Osteoblast (primary cell): ENCODE data around the gene SKAP1. TPM values are rescaled to one million over a fixed set of nuclear protein-coding genes. Genes with fewer than 3 reads are reported as not detected.

Experiments used
- DNase-seq: peaks from one replicate; pipeline ENCODE4 v3.0.0; 2011; ENCODE audit warnings: low spot score, mixed read lengths; ENCODE audit not compliant: insufficient read length; ENCODE audit errors: missing footprints
- H2AFZ ChIP-seq: 2 replicates; pipeline ENCODE4 v1.6.0; 2011; ENCODE audit warnings: mild to moderate bottlenecking, low read length
- H3K27ac ChIP-seq: 2 replicates; pipeline ENCODE4 v1.5.1; 2011; ENCODE audit warnings: mild to moderate bottlenecking, low read depth, low read length, moderate library complexity
- H3K27me3 ChIP-seq: 2 replicates; pipeline ENCODE4 v1.6.0; 2012; ENCODE audit warnings: mild to moderate bottlenecking, control low read depth, inconsistent platforms, low read length, moderate library complexity; ENCODE audit not compliant: insufficient read depth
- H3K36me3 ChIP-seq: 2 replicates; pipeline ENCODE4 v1.5.1; 2011; ENCODE audit warnings: mild to moderate bottlenecking, low read length, control low read depth, moderate library complexity; ENCODE audit not compliant: insufficient read depth
- H3K4me1 ChIP-seq: 2 replicates; pipeline ENCODE4 v1.5.1; 2011; ENCODE audit warnings: mild to moderate bottlenecking, low read length, control low read depth, moderate library complexity; ENCODE audit not compliant: insufficient read depth
- H3K4me2 ChIP-seq: 2 replicates; pipeline ENCODE4 v1.6.0; 2011; ENCODE audit warnings: mild to moderate bottlenecking, low read length; ENCODE audit not compliant: insufficient read depth
- H3K4me3 ChIP-seq: fragments of 200-600 bp; sonication (generic); 3 replicates; pipeline ENCODE4 v1.5.1; 2012; ENCODE audit warnings: mild to moderate bottlenecking, low read length, inconsistent platforms; ENCODE audit not compliant: insufficient read depth
- H3K79me2 ChIP-seq: 2 replicates; pipeline ENCODE4 v1.6.0; 2012; ENCODE audit warnings: mild to moderate bottlenecking, low read length, control low read depth, inconsistent platforms; ENCODE audit not compliant: insufficient read depth
- H3K9me3 ChIP-seq: 2 replicates; pipeline ENCODE4 v1.5.1; 2011; ENCODE audit warnings: low read depth, low read length, control low read depth
- H4K20me1 ChIP-seq: 2 replicates; pipeline ENCODE4 v1.6.0; 2012; ENCODE audit warnings: mild to moderate bottlenecking, low read length, control low read depth; ENCODE audit not compliant: insufficient read depth
- total RNA-seq: library from RNA; depleted of rRNA; stranded (reverse); fragments of >200 nt; gene quantifications from 2 replicates; pipeline ENCODE4 v1.2.3, GENCODE V29; 2012
- TF ChIP-seq, protein P1 (sequence below): IDR thresholded peaks from 2 replicates; pipeline ENCODE4 v1.5.1; 2011; ENCODE audit warnings: mild to moderate bottlenecking, low read depth, low read length, moderate library complexity; ENCODE audit errors: extremely low read depth

Gene SKAP1
- total RNA-seq, 1 donor, result not detected

DNA sequence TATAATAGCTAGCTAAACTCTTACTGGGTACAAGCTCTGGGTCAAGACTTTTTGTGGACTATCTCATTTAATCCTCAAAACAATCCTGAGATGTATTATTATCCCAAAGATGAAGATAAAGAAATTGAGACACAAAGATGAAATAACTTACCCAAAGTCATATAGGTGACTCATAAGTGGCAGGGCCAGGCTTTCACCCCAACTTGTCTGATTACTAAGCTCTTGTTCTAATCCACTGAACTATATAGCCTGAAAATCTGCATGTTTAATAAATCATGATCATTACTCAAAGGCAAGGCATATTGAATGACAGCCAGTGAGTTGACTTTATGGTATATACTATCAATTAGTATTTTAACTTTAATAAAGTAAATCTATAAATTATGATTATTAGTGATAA lies 77.4 kb downstream of the SKAP1 start:
- Histone ChIP-seq H2AFZ (no peak overlapping the region), H4K20me1 (no peaks in the 10 kb centered on the region), H3K4me2 (no peak overlapping the region), H3K4me1 (no peaks in the 10 kb centered on the region), H3K4me3 (no peak overlapping the region), H3K79me2 (no peaks in the 10 kb centered on the region), H3K27me3 (peaks cover 58% of the 10 kb centered on the region), H3K36me3 (no peaks in the 10 kb centered on the region), H3K27ac (no peak overlapping the region), H3K9me3 (no peaks in the 10 kb centered on the region)
- TF ChIP-seq, protein P1, sequence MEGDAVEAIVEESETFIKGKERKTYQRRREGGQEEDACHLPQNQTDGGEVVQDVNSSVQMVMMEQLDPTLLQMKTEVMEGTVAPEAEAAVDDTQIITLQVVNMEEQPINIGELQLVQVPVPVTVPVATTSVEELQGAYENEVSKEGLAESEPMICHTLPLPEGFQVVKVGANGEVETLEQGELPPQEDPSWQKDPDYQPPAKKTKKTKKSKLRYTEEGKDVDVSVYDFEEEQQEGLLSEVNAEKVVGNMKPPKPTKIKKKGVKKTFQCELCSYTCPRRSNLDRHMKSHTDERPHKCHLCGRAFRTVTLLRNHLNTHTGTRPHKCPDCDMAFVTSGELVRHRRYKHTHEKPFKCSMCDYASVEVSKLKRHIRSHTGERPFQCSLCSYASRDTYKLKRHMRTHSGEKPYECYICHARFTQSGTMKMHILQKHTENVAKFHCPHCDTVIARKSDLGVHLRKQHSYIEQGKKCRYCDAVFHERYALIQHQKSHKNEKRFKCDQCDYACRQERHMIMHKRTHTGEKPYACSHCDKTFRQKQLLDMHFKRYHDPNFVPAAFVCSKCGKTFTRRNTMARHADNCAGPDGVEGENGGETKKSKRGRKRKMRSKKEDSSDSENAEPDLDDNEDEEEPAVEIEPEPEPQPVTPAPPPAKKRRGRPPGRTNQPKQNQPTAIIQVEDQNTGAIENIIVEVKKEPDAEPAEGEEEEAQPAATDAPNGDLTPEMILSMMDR, result no peak
- peak; percentile 3 for DNase-seq

DNA sequence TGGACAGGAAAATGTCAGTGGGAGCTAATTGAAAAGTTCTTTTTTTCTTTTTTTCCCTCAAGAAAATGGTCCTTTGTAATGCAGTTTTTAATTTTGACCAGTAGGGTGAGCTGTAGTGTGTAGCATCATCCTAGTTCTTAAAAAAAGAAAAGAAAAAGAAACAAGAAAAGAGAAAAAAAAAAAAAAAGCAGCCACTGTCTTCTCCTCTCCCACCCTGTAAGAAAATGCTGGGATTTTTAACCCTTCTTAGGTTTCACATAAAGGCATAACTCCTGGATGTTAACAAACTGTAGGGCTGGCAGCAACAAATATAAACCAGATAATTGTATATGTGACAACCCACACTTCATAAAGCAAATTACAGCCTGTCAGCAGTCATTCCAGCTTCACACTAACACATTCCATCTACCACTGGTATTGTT lies 78.1 kb downstream of the SKAP1 start:
- Histone ChIP-seq H4K20me1 (no peaks in the 10 kb centered on the region), H3K4me1 (no peaks in the 10 kb centered on the region), H3K79me2 (no peaks in the 10 kb centered on the region), H3K9me3 (no peaks in the 10 kb centered on the region), H3K27ac (no peak overlapping the region), H3K4me2 (no peak overlapping the region), H3K36me3 (no peaks in the 10 kb centered on the region), H2AFZ (no peak overlapping the region), H3K27me3 (peaks cover 58% of the 10 kb centered on the region), H3K4me3 (no peak overlapping the region)
- DNase-seq, result peak; percentile 67
- TF ChIP-seq, protein P1, result peak; percentile 65

DNA sequence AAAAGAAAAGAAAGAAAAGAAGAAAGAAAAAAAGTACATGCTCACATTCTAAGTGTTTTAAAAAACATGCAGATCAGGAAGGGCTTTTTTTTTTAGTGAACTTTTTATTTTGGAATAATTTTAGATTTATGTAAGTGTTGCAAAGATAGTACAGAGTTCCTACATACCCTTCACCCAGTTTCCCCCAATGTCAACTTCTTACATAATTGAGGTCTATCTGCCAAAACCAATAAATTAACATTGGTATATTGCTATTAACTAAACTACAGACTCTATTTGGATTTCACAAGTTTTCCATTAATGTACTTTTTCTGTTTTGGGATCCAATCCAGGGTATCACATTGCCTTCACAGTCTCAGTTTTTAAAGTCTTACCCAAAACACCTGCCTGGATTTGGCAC lies 81.7 kb downstream of the SKAP1 start:
- TF ChIP-seq, protein P1, result no peak
- no peak overlapping the region for H2AFZ ChIP-seq
- no peaks in the 10 kb centered on the region for H4K20me1 ChIP-seq
- no peak for DNase-seq
- peaks cover 53% of the 10 kb centered on the region for H3K27me3 ChIP-seq
- H3K4me1 ChIP-seq, result no peaks in the 10 kb centered on the region
- H3K36me3 ChIP-seq, result no peaks in the 10 kb centered on the region
- no peaks in the 10 kb centered on the region for H3K9me3 ChIP-seq
- no peaks in the 10 kb centered on the region for H3K79me2 ChIP-seq
- no peak overlapping the region for H3K4me2 ChIP-seq
- no peak overlapping the region for H3K4me3 ChIP-seq
- H3K27ac ChIP-seq, result no peak overlapping the region

DNA sequence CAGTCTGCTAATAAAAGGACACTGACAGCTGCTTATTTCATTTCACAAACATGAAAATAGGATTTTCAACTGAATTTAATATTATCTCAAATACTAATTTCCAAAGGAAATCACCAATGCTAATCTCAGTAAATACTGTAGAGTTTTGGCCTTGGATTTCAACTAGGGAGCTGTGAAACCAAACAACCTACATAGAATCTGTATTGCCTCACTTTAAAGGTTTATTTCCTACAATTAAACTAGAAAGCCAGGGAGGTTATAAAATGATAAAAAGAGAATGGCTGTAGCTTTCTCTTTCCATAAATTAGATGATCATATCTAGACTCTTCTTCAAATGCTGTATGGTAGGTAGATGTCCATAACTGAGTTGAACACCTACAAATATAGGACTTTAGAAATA lies 82.8 kb downstream of the SKAP1 start:
- no peak overlapping the region for H3K4me2 ChIP-seq
- DNase-seq, result no peak
- TF ChIP-seq, protein P1, result no peak
- no peak overlapping the region for H2AFZ ChIP-seq
- H3K27me3 ChIP-seq, result peaks cover 60% of the 10 kb centered on the region
- H3K4me3 ChIP-seq, result no peak overlapping the region
- no peaks in the 10 kb centered on the region for H3K36me3 ChIP-seq
- H3K4me1 ChIP-seq, result no peaks in the 10 kb centered on the region
- H3K27ac ChIP-seq, result no peak overlapping the region
- no peaks in the 10 kb centered on the region for H3K9me3 ChIP-seq
- no peaks in the 10 kb centered on the region for H3K79me2 ChIP-seq
- no peaks in the 10 kb centered on the region for H4K20me1 ChIP-seq
